ENCODE results near the gene SELENON. TPM values are rescaled to one million over a fixed set of nuclear protein-coding genes. Genes with fewer than 3 reads are reported as not detected.

Gene SELENON
- total and polyA plus RNA-seq, 2 of the 8 experiments (the other 6 are each of a cell fraction or from before 2014, with no cell fraction given) = 43.0 to 77.6 TPM

- TF ChIP-seq CHD7 (IDR thresholded peaks at IDR 0.05; ENCODE audit: insufficient replicate concordance, low read length) (no peak), CREB1 (IDR thresholded peaks at IDR 0.05) (no peak)
These were observed 45.4 kb upstream of the SELENON start (continued) for GRCh38 chr1:25754470-25755181.

All from H1 (cell line).